Left cardiac atrium (tissue), 4 donors: ENCODE results near the gene SLC27A1. TPM values are rescaled to one million over a fixed set of nuclear protein-coding genes. Genes with fewer than 3 reads are reported as not detected.

Experiments used
- ATAC-seq, 2 donors: fragments of 200-7000 bp; cut with Tn5 transposase; one replicate each; pipeline ENCODE4 v1.9.1; 2020; ENCODE audit warnings: mild to moderate bottlenecking in 2 of 2, moderate library complexity in 2 of 2
- DNase-seq: peaks from one replicate; pipeline ENCODE4 v3.0.0-alpha.2; 2020
- intact Hi-C, 2 donors: fragments of 100-400 bp; cut with DNase I; formaldehyde crosslinking; loops; one replicate each; pipeline versions ENCODE4 v1.14.1 to v1.15.1; 2022 to 2023
- long read RNA-seq: library from polyadenylated mRNA; unstranded; transcript quantifications from one replicate; pipeline ENCODE4 v2.0.0, GENCODE V29; 2021
- total RNA-seq, 2 donors: library from RNA; stranded (reverse); fragmentation: NEBNext Ultra II Directional; extraction: Animal tissue kit (Norgen Biotek cat#: 25700); gene quantifications; one replicate each; pipeline ENCODE4 v1.2.1, GENCODE V29; 2021
- donor health status: DM: no; HTN: yes; CAD: no.
- donor health status: DM: no; HTN: yes; CAD: no; lungs with severe emphysema.
- donor health status: DM: yes; HTN: yes; CAD: no.
- donor health status: Dilated cardiomyopathy.

SLC27A1 gene
- 10 to 100 TPM; 33.4 to 55.1 TPM for total RNA-seq
- long read RNA-seq, partial matches to known transcripts = 4 of 10 reads
- long read RNA-seq, other reads (novel, unspliced or antisense) = 4 of 10 reads

DNA sequence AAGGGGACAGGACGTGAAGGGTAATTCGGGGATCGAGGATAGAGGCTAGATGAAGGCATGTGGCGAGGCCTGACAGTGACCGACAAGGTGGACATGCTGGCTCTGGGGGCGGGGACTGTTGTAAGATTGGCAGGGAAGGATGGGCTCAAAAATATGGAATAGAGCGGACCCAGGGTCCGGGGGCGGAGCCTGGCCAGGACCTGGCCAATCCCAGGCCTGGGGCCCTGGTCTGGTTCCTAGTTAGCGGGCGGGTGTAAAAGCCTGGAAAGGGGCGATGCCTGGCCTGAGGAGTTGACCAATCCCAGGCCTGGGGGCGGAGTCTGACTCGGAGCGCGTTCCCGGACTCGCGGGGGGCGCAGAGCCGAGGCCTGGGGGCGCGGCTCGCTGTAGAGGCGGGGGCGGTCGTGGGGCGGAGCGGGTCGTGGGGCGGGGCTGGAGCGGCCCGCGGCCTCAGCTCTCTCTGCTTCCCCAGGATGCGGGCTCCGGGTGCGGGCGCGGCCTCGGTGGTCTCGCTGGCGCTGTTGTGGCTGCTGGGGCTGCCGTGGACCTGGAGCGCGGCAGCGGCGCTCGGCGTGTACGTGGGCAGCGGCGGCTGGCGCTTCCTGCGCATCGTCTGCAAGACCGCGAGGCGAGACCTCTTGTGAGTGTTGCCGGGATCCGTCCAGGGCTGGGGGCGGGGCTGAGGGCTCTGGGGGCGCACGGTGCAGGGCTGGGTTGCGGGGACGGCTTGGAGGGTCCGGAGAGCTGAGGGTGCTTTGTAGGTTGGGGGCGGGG lies at the start of gene SLC27A1:
Gene SLC27A1, plus strand, starts transcription at position 457 of the 774 bp plus-strand sequence. Its CDS starts 17 bp downstream, at position 474.
- intact Hi-C loops = no loop called here
- ATAC-seq (peak; percentile 86 to 94), DNase-seq (peak; percentile 99)

DNA sequence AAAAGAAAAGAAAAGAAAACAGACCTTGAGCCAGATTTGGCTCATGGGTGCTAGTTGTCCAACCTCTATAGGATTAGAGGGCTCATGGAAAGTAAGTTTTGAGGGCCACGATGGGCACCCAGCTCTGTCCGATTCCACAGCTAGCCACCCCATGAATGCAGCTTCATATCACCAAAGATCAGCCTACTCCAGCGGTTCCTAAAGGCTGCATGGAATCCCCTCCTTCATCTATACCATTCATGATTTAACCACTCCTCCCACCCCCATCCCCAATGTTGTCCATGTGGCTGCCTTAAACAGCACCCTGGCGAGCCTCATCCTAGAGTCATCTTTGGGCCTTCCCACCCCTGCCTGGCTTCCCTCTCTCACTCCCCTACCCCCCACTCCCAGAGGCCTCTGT lies 48.4 kb upstream of the SLC27A1 start:
- no peak for ATAC-seq
- intact Hi-C loops = no loop called here

DNA sequence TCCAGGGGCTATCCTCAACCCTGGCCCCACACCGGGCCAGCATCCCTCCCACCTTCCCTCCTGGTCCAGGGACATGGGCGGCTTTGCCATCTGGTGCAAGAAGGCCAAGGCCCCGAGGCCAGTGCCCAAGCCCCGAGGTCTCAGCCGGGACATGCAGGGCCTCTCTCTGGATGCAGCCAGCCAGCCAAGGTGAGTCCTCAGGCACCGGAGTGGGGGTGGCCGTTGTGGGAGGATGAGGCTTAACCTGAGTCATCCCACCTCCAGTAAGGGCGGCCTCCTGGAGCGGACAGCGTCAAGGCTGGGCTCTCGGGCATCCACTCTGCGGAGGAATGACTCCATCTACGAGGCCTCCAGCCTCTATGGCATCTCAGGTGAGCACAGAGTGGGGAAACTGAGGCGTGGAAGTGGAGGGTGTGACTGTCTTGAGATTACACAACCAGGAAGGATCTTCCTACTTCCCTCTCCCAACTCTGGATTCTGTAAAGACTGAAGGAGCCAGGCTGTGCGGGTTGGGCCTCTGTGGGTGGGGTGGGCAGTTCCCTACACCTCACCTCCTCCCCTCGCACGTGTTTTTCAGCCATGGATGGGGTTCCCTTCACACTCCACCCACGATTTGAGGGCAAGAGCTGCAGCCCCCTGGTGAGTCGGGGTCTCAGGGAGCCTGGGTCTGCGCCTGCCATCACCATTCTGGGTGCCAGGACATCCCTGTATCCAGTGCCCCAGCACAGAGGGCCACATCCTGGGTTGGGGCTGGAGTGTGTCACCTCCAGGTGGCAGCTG lies 46.7 kb upstream of the SLC27A1 start:
- DNase-seq = no peak
- intact Hi-C loops = no loop called here
- ATAC-seq = no peak

More for the DNA sequence above, 48.4 kb upstream of the SLC27A1 start:
- DNase-seq = no peak

DNA sequence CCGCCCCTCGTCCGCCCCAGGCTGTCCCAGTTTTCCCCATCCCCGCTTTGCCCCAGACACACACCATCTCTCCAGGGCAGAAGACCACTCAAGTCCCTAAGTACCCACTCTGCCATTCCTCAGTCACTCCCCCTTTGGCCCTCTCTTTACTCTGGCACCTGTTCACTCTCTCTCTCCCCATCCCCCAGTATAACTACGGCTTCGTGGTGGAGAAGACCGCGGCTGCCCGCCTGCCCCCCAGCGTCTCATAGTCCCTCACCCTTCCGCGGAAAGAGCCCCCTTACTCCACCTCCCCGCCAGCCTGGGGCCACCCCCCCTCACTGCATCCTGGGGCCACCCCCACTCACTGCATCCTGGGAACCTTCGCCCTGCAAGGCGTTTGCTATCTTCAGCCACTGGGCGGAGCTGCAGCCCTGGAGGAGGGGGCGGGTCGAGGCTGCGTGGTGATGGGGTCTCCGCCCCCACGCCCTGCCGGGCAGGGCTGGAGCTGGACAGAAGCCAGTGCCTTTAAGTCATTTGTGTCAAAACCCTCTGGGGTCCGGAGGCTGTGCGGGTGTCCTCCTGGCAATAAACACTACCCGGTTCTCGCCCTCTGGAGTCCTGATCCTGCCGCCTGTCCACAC lies 45.5 kb upstream of the SLC27A1 start:
- ATAC-seq = peak; percentile 43 to 62
- intact Hi-C loops = no loop called here
- peak; percentile 42 for DNase-seq

DNA sequence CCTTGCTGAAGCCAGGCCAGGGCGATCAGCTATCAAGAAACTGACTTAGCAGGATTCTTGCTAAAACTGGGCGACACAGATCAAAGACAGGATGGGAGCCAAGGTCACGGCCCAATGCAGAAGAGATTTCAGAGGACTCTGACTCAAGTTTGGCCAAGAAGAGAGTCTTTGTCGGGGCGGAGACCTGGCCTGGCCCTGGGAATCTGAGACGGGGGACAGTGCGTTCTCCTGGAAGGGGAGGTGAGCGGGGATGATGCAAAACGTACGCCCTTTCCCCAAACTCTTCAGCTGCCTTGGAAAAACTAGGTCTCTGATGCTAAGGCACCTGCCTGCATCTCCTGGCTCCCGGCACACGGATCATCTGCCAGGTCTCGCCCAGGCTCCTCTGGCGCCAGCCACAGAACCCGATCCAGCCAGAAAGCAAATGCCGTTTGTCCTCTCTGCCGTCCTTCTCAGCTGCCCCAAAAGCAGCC lies 40.6 kb upstream of the SLC27A1 start:
- intact Hi-C loops = loop anchor here in 1 of 2 donors (10.0 kb wide), 1 partner anchor 155 kb away; no protein-coding TSS in a partner anchor
- ATAC-seq = no peak
- no peak for DNase-seq

DNA sequence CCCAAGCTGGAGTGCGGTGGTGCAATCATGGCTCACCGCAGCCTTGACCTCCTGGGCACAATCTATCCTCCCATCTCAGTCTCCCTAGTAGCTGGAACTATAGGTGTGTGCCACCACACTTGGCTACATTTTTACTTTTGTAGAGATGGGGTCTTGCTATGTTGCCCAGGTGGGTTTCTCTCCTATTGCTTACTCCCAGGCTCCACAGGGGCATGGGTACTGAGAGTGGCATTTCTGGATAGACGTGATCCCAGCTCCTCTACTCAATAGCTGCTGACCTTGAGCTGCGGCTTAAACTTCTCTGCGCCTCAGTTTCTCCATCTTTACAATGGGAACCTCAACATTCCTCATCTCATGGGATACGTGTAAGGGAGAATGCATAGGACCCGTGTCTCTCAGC lies 38.9 kb upstream of the SLC27A1 start:
- ATAC-seq (no peak), DNase-seq (no peak)
- intact Hi-C loops = loop anchor here in 1 of 2 donors (10.0 kb wide), 1 partner anchor 153 kb away; no protein-coding TSS in a partner anchor

DNA sequence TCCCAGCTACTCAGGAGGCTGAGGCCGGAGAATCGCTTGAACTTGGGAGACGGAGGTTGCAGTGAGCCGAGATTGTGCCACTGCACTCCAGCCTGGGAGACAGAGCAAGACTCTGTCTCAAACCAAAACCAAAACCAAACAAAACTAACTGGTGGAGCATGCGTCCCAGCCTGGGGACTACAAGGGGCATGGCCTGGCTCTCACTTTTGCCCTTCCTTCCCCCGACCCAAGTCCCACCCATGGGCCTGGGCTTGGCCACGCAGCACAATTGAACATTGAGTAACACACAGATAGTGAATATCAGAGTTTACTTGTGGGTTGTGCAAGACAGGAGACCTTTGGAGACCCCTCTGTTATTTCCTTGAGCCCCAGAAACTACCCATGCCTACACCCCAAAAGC lies 35.1 kb upstream of the SLC27A1 start:
- DNase-seq = no peak
- ATAC-seq = no peak
- intact Hi-C loops = loop anchor here in 1 of 2 donors (10.0 kb wide), 1 partner anchor 150 kb away; no protein-coding TSS in a partner anchor

DNA sequence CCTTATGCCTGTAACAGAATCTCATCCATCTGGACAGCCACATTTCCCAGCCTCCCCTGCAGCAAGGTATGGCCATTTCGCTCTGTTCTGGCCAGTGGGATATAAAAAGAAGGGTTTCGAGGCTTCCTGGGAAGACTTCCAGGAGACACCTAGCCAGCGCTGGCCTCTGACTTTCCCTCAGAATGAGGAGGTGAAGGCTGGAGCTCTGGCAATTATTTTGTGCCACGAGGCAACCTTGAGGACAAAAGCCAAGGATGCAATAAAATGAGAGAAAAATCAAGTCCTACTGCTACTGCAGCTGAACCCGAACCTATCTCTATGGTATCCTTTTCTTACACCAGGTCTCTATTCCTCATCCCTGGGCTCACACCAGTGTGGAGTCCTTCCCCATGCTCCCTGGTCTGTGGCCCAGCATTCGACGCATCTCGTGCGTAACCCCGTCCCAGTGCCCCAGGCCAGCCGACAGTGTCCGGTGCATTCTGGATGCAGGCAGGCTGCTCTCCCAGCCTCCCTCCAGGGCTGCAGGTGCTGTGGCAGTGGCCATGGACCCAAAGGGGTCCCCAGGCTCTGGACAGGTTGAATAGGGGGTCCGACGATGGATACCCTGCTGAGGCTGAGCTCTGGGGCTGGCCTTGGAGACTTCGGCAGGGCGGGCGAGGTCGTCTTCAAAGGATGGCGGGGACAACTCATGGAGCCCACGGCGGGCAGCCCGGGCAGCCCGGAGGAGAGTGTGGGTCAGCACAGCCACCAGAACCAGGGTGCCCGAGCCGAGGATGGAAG lies 34.0 kb upstream of the SLC27A1 start:
- intact Hi-C loops = loop anchor here in 1 of 2 donors (10.0 kb wide), 1 partner anchor 149 kb away; no protein-coding TSS in a partner anchor
- ATAC-seq (no peak), DNase-seq (no peak)

DNA sequence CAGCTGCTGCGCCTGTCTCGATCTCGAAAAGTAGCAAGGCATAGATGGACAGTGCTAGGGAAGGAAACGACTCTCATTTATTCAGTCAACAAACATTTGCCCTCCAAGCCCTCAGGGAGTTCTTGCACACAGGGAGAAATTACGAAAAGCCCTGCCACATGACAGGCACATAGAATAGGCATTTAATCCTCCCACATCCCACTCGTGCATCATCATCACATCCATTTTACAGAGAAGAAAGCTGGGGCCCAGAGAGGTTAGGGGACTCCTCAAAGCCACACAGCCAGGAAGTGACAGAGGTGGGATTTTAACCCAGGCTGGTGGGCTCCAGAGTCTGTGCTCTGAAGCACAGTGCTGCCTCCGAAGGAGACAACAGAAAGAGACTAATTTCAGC lies 33.5 kb upstream of the SLC27A1 start:
- ATAC-seq = no peak
- no peak for DNase-seq
- intact Hi-C loops = loop anchor here in 1 of 2 donors (10.0 kb wide), 1 partner anchor 148 kb away; no protein-coding TSS in a partner anchor

DNA sequence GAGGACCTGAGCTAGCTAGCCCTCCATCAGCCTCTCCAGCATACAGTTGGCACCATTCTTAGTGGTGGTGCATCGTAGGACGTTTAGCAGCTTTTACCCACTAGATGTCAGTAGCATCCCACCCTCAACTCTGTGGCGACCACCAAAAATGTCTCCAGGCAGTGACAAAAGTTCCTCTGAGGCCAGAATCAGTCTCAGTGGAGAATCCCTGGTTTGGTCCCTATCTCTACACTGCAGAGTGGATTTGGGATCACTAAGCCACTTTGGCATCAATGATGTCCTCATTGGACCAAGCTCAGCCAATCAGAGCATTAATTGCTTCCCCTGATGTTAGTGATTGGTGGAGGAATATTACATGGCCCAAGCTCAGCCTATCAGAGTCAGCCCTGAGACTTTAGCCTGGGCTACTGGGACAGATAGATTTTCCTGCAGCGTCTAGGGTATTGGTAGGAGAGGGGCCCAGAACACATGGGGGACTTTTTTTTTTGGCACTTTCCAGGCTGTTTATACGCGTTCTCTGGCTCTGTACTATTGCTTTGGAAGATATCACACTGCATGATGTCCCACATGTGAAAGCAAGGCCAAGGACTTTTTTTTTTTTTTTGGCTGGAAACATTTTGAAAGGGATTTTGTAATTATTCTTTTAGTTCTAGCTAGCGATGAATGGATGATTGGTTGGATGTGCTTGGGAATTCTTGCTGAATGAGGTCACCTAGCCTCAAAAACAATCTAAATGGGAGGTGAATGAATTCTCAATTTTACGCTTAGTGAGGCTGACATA lies 28.9 kb upstream of the SLC27A1 start:
- no peak for DNase-seq
- ATAC-seq = peak; percentile 37 to 71
- intact Hi-C loops = no loop called here

DNA sequence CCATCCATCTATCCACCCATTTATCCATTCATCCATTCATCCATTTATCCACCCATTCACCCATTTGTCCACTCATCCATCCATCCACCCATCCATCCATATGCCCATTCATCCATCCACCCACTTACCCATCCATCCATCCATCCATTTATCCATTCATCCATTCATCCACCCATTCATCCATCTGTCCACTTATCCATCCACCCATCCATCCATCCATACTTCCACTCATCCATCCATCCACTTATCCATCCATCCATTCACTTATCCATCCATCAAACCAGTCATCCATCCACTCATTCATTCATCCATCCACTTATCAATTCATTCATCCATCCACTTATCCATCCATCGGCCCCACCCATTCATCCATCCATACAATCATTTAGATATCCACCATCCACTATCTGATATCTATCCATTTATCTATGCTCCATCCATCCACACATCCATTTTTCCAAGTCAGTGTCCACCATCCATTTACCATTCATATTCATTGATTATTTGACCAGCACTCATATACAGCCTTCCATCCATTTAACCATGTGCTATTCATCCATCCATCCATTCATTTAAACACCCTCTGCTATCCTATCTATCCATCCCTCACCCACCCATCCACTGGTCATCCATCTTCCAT lies 24.7 kb upstream of the SLC27A1 start:
- ATAC-seq = no peak
- no peak for DNase-seq
- intact Hi-C loops = no loop called here

DNA sequence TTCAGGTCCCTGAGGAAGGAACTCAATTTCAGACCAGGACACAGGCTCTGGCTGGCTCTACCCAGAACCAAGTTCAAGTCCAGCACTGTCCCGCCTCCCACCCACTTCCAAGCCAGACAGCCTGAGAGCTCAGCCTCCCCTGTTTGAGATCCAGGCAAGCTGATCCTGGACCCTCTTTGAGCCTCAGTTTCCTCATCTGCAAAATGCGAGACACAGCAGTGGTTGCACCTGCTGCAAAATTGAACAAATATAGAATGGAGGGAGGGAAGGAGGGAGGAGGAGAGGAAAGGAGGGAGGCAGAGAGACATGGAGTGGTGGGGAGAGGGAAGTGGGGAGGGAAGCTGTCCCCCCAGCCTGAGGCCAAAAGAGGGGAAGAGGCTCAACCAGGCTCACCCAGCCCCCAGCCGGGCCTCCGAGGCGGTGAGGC lies 22.6 kb upstream of the SLC27A1 start:
- ATAC-seq = no peak
- no peak for DNase-seq
- intact Hi-C loops = no loop called here

DNA sequence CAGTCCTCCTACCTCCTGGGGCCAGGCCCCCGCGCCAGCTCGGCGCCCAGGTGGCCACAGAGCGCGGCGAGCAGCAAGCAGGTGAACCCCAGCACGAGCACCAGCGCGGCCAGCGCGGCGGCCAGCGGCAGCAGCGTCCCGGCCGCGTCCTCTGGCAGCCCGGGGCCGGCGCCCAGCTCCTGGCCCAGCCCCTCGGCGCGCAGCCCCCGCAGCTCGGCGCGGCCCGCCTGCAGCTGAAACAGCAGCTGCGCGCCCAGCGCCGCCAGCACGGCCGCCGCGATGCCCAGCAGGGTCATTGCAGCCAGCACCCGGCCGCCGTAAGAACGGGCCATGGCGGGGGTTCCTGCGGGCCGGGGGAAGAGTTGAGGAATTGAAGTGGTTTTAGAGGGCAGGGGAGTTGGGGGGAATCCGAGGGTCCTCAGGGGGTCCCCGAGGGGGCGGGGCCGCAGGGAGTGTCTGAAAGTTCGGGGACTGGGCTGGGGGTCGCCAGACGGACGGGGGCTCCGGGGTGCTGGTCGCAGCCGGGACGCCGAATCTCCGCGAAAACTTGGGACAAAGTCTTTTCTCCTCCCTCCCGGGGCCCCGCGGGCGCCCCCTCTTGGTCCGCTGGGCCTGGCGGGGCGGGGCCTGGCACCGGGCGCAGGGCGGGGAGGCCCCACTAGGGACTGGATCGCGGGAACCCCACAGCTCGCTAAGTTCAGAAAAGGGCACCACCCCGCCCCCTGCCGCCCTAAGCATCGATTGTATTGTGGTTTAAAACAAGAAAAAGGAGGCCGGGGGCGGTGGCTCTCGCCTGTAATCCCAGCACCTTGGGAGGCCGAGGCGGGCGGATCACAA lies 22.0 kb upstream of the SLC27A1 start, which contains the start of gene TMEM221:
Gene TMEM221, minus strand, starts transcription at position 538 of the 837 bp plus-strand sequence. Its CDS starts 206 bp downstream, at position 332.
- intact Hi-C loops = no loop called here
- DNase-seq (peak; percentile 56), ATAC-seq (peak; percentile 86 to 91)

DNA sequence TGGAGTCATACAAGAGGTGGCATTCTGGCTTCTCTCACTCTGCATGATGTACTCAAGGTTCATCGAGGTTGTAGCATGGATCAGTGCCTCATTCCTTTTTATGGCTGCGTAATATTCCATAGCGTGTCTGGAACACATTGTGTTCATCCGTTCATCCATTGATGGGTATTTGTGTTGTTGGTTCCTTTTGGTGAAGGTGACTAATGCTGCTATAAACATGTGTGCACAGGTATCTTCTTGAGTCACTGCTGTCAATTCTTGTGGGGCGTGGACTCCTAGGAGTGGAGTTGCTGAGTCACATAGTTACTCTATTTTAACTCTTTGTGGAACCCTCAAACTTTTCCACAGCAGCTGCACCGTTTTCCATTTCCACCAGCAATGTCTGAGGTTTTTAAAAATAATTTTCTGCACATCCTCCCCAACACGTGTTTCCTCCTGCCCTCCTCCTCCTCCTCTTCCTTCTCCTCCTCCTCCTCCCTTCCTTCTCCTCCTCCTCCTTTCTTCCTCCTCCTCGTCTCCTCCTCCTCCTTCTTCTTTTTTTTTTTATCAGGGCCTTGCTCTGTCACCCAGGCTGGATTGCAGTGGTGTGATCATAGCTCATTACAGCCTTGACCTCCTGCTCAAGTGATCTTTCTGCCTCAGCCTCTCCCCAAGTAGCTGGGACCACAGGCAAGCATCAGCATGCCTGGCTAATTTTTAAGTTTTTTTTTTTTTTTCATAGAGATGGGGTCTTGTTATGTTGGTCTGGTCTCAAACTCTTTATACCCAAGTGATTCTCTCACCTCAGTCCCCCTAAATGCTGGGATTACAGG lies 19.9 kb upstream of the SLC27A1 start:
- ATAC-seq (no peak), DNase-seq (no peak)
- intact Hi-C loops = loop anchor here in 1 of 2 donors (10.0 kb wide), 1 partner anchor 404 kb away; the partner anchor contains the start of gene RPL18A

DNA sequence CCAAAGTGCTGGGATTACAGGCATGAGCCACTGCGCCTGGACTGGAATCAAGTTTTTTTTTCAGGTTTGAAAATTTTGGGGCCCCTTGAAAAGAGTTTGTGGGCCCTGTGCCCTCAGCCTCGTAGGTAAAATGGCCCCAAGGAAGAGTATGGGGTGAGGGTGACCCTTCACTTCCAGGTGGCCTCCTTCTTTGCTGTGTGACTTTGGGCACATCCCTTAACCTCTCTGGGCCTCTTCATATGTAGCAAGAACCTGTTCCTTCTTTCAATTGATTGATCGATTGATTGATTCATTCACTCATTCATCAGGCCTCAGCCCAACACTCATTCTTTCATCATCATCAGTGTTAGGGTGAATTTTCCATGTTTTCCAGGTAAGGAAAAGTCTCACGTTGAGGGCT lies 18.5 kb upstream of the SLC27A1 start:
- intact Hi-C loops = loop anchor here in 1 of 2 donors (10.0 kb wide), 1 partner anchor 403 kb away; the partner anchor contains the start of gene RPL18A
- ATAC-seq (no peak), DNase-seq (no peak)
